SK-N-SH treated with all-trans-retinoic acid at 6 μM for 48 hours (cell line): ENCODE results near the gene MAP3K3.

ENCODE experiments used
- BACH2 ChIP-seq: fragments of 250-450 bp; sonication (Bioruptor Pico); IDR thresholded peaks from 2 replicates; pipeline ENCODE4 v1.9.0; 2021; ENCODE audit warnings: mild to moderate bottlenecking, borderline replicate concordance
- CREB5 ChIP-seq: fragments of 250-450 bp; sonication (Bioruptor Pico); IDR thresholded peaks from 2 replicates; pipeline ENCODE4 v1.5.1; 2020; ENCODE audit warnings: low read depth, mild to moderate bottlenecking, moderate library complexity
- GLIS3 ChIP-seq: fragments of 250-450 bp; sonication (Bioruptor Pico); IDR thresholded peaks from 2 replicates; pipeline ENCODE4 v1.5.0; 2020; ENCODE audit warnings: mild to moderate bottlenecking, moderate library complexity
- ISL1 ChIP-seq: fragments of 250-450 bp; sonication (Bioruptor Pico); IDR thresholded peaks from 2 replicates; pipeline ENCODE4 v2.1.2; 2022; ENCODE audit warnings: mild to moderate bottlenecking, moderate library complexity
- OSR1 ChIP-seq: fragments of 250-450 bp; sonication (Bioruptor Pico); IDR thresholded peaks from 2 replicates; pipeline ENCODE4 v1.8.0; 2022; ENCODE audit warnings: moderate library complexity, mild to moderate bottlenecking, inconsistent platforms
- RARB ChIP-seq: fragments of 250-450 bp; sonication (Bioruptor Pico); IDR thresholded peaks from 2 replicates; pipeline ENCODE4 v1.8.0; 2021; ENCODE audit warnings: mild to moderate bottlenecking, moderate library complexity
- SNAI2 ChIP-seq: fragments of 250-450 bp; sonication (Bioruptor Pico); IDR thresholded peaks from 2 replicates; pipeline ENCODE4 v1.5.0; 2020; ENCODE audit warnings: mild to moderate bottlenecking, moderate library complexity
- TCF4 ChIP-seq: fragments of 250-450 bp; sonication (Bioruptor Pico); IDR thresholded peaks from 2 replicates; pipeline ENCODE4 v1.8.0; 2021; ENCODE audit warnings: mild to moderate bottlenecking, moderate library complexity, borderline replicate concordance
- ZC3H10 ChIP-seq: fragments of 250-450 bp; sonication (Bioruptor Pico); IDR thresholded peaks from 2 replicates; pipeline ENCODE4 v1.5.1; 2021; ENCODE audit warnings: mild to moderate bottlenecking, moderate library complexity
- ZFP3 ChIP-seq: fragments of 250-450 bp; sonication (Bioruptor Pico); IDR thresholded peaks from 2 replicates; pipeline ENCODE4 v1.5.0; 2020; ENCODE audit warnings: mild to moderate bottlenecking, moderate library complexity
- ZFP30 ChIP-seq: fragments of 450-650 bp; formaldehyde crosslinking; IDR thresholded peaks from 2 replicates; pipeline ENCODE4 v1.5.0; 2022; ENCODE audit warnings: mild to moderate bottlenecking, moderate library complexity
- ZNF565 ChIP-seq: fragments of 450-650 bp; formaldehyde crosslinking; conservative IDR thresholded peaks from 2 replicates; pipeline ENCODE4 v1.5.0; 2020; ENCODE audit warnings: low read depth, mild to moderate bottlenecking, moderate library complexity
- TF ChIP-seq, protein P1 (sequence below): fragments of 250-450 bp; sonication (Bioruptor Pico); IDR thresholded peaks from 2 replicates; pipeline ENCODE4 v1.5.0; 2020; ENCODE audit warnings: mild to moderate bottlenecking, moderate library complexity

MAP3K3 gene

GRCh38 chr17:63741408-63742173 is 119.4 kb downstream of the MAP3K3 start, which contains the start of gene STRADA (continued):
- TF ChIP-seq, protein P1, sequence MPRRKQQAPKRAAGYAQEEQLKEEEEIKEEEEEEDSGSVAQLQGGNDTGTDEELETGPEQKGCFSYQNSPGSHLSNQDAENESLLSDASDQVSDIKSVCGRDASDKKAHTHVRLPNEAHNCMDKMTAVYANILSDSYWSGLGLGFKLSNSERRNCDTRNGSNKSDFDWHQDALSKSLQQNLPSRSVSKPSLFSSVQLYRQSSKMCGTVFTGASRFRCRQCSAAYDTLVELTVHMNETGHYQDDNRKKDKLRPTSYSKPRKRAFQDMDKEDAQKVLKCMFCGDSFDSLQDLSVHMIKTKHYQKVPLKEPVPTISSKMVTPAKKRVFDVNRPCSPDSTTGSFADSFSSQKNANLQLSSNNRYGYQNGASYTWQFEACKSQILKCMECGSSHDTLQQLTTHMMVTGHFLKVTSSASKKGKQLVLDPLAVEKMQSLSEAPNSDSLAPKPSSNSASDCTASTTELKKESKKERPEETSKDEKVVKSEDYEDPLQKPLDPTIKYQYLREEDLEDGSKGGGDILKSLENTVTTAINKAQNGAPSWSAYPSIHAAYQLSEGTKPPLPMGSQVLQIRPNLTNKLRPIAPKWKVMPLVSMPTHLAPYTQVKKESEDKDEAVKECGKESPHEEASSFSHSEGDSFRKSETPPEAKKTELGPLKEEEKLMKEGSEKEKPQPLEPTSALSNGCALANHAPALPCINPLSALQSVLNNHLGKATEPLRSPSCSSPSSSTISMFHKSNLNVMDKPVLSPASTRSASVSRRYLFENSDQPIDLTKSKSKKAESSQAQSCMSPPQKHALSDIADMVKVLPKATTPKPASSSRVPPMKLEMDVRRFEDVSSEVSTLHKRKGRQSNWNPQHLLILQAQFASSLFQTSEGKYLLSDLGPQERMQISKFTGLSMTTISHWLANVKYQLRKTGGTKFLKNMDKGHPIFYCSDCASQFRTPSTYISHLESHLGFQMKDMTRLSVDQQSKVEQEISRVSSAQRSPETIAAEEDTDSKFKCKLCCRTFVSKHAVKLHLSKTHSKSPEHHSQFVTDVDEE, result 0 out of 2 replicates have a peak, but pooled peaks have one; percentile 16
- no peak for TF ChIP-seq ZC3H10 (CRISPR knock-in tag)
- TF ChIP-seq SNAI2 (CRISPR knock-in tag), result peak; percentile 31; the same call in 1 of the 2 replicates
- no peak; the same call in 1 of the 2 replicates for TF ChIP-seq ZFP30 (CRISPR knock-in tag)
- TF ChIP-seq ISL1 (CRISPR knock-in tag), result no peak
- no peak for TF ChIP-seq RARB
- peak; percentile 10; the same call in 1 of the 2 replicates for TF ChIP-seq ZFP3 (CRISPR knock-in tag)
- no peak for TF ChIP-seq ZNF565 (CRISPR knock-in tag)
- no peak for TF ChIP-seq TCF4 (CRISPR knock-in tag)
- no peak for TF ChIP-seq OSR1 (CRISPR knock-in tag)
- peak; percentile 40; the same call in 1 of the 2 replicates for TF ChIP-seq CREB5 (CRISPR knock-in tag)
- no peak for TF ChIP-seq GLIS3
- TF ChIP-seq BACH2, result no peak
